Keratinocyte (primary cell): Measurements from ENCODE around the gene DFFA. TPM values are rescaled to one million over a fixed set of nuclear protein-coding genes. Genes with fewer than 3 reads are reported as not detected.
A peak's percentile ranks its signal among the peaks of the same experiment; 100 is the strongest.

Experiments
- DNase-seq: peaks from one replicate; pipeline ENCODE4 v3.0.0-alpha.2; 2011; ENCODE audit warnings: low read depth, missing footprints, low spot score
- FAIRE-seq: peaks from 2 replicates; lab custom pipeline; 2011; peaks lifted over from hg19 to GRCh38; lab: Jason Lieb, UNC
- H2AFZ ChIP-seq: 2 replicates; pipeline ENCODE4 v1.6.0; 2012; ENCODE audit warnings: low read length, control low read depth, inconsistent platforms; ENCODE audit not compliant: control insufficient read depth
- H3K27ac ChIP-seq: 2 replicates; pipeline ENCODE4 v1.5.1; 2011; ENCODE audit warnings: low read length; ENCODE audit not compliant: control insufficient read depth, insufficient read depth
- H3K27me3 ChIP-seq: 3 replicates; pipeline ENCODE4 v1.6.0; 2011; ENCODE audit warnings: low read length; ENCODE audit not compliant: control insufficient read depth, insufficient read depth; ENCODE audit errors: extremely low read depth
- H3K36me3 ChIP-seq, 2 experiments: 2 replicates in 1 of 2; 3 replicates in 1 of 2; pipeline ENCODE4 v1.5.1; 2011; ENCODE audit warnings: low read length in 2 of 2, mild to moderate bottlenecking in 1 of 2; ENCODE audit not compliant: control insufficient read depth in 2 of 2, insufficient read depth in 2 of 2; ENCODE audit errors: extremely low read depth in 1 of 2
- H3K4me1 ChIP-seq: 3 replicates; pipeline ENCODE4 v1.5.1; 2011; ENCODE audit warnings: low read length; ENCODE audit not compliant: control insufficient read depth, insufficient read depth; ENCODE audit errors: extremely low read depth
- H3K4me2 ChIP-seq: 3 replicates; pipeline ENCODE4 v1.6.0; 2011; ENCODE audit warnings: low read depth, low read length; ENCODE audit not compliant: control insufficient read depth, insufficient read depth; ENCODE audit errors: extremely low read depth
- H3K4me3 ChIP-seq, 3 experiments: fragments of 200-600 bp in 1 of 3; sonication (generic) in 1 of 3; 2 replicates in 2 of 3; 3 replicates in 1 of 3; pipeline ENCODE4 v1.5.1; 2011 to 2016; ENCODE audit warnings: low read length in 3 of 3, mild to moderate bottlenecking in 3 of 3, control low read depth in 2 of 3, inconsistent platforms in 1 of 3, low read depth in 1 of 3, mixed read lengths in 1 of 3, mixed run types in 1 of 3, moderate library complexity in 1 of 3; ENCODE audit not compliant: control insufficient read depth in 2 of 3, insufficient read depth in 2 of 3; ENCODE audit errors: extremely low read depth in 1 of 3
- H3K79me2 ChIP-seq: 2 replicates; pipeline ENCODE4 v1.6.0; 2012; ENCODE audit warnings: low read length; ENCODE audit not compliant: control insufficient read depth, insufficient read depth
- H3K9ac ChIP-seq: 3 replicates; pipeline ENCODE4 v1.6.0; 2011; ENCODE audit warnings: low read length; ENCODE audit not compliant: control insufficient read depth, insufficient read depth; ENCODE audit errors: extremely low read depth
- H3K9me1 ChIP-seq: 3 replicates; pipeline ENCODE4 v1.6.0; 2011; ENCODE audit warnings: low read length; ENCODE audit not compliant: control insufficient read depth, insufficient read depth; ENCODE audit errors: extremely low read depth
- H3K9me3 ChIP-seq: 2 replicates; pipeline ENCODE4 v1.5.1; 2012; ENCODE audit warnings: low read depth, low read length; ENCODE audit not compliant: control insufficient read depth
- H4K20me1 ChIP-seq: 3 replicates; pipeline ENCODE4 v1.6.0; 2011; ENCODE audit warnings: low read length; ENCODE audit not compliant: control insufficient read depth, insufficient read depth; ENCODE audit errors: extremely low read depth
- CTCF ChIP-seq, 3 experiments: IDR thresholded peaks in 1 of 3; conservative IDR thresholded peaks in 1 of 3; optimal IDR thresholded peaks in 1 of 3; 2 replicates in 2 of 3; 3 replicates in 1 of 3; pipeline versions ENCODE3 to v1.5.1; 2011; ENCODE audit warnings: low read length in 3 of 3, mild to moderate bottlenecking in 3 of 3, moderate library complexity in 2 of 3, control low read depth in 1 of 3, inconsistent platforms in 1 of 3; ENCODE audit not compliant: insufficient read depth in 2 of 3; ENCODE audit errors: extremely low read depth in 1 of 3
- EZH2 ChIP-seq: IDR thresholded peaks from one replicate; pipeline ENCODE4 v1.6.1; 2012; ENCODE audit warnings: inconsistent platforms, mild to moderate bottlenecking, low read length, moderate library complexity
- dilution Hi-C: fragments of 300-500 bp; cut with MboI; formaldehyde crosslinking; loops from one replicate; pipeline ENCODE4 v1.7.0; 2020; ENCODE audit warnings: low sequenced_read_pairs; ENCODE audit not compliant: extremely low pct_ligation_motif_present
- polyA plus RNA-seq, 5 experiments: library from polyadenylated mRNA; depleted of rRNA in 3 of 5; stranded (reverse) in 3 of 5; stranded (forward) in 1 of 5; unstranded in 1 of 5; fragments of >200 nt; gene quantifications; 1 replicate in 1 of 5; 2 replicates in 3 of 5; 3 replicates in 1 of 5; pipeline versions ENCODE4 v1.2.1 to v1.2.3, GENCODE V29; 2011 to 2012; ENCODE audit warnings: missing spikeins in 2 of 5, low read depth in 1 of 5, low replicate concordance in 1 of 5

DFFA gene
- polyA plus RNA-seq, 1 donor (not counting 4 experiments of a cell fraction or from before 2014, with no cell fraction given): 53.1 TPM

DNA sequence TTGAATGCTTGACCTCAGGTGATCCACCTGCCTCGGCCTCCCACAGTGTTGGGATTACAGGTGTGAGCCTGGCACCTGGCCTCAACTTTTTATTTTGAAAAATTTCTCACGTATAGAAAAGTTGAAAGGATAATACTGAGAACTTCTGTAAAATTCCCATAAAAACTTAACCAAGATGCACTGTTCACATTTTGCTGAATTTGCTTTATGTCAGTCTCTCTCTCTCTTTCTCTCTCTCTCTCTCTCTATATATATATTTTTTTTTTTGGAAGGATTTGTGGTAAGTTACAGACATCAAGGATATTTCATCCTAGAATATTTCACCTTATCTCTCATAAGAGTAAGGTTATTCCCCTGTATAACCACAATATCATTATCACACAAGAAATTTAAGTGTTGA lies 8.3 kb upstream of the DFFA start:
- no peak for FAIRE-seq
- TF ChIP-seq EZH2 (no peak), CTCF (optimal IDR thresholded peaks at IDR 0.05 in 1 of 3, IDR thresholded peaks at IDR 0.05 in 1 of 3, conservative IDR thresholded peaks at IDR 0.05 in 1 of 3; ENCODE audit: extremely low read depth in 1 of 3, insufficient read depth in 2 of 3, low read length in 3 of 3) (no peak)
- Histone ChIP-seq H3K79me2 (peaks cover 89% of the 10 kb centered on the region), H3K4me3 (no peak overlapping the region), H3K36me3 (peaks cover 0 to 5% of the 10 kb centered on the region in 2 experiments), H3K9me3 (no peaks in the 10 kb centered on the region), H4K20me1 (no peaks in the 10 kb centered on the region), H3K4me1 (peaks cover 16% of the 10 kb centered on the region), H2AFZ (no peak overlapping the region), H3K27me3 (no peaks in the 10 kb centered on the region), H3K9ac (no peak overlapping the region), H3K27ac (no peak overlapping the region), H3K4me2 (no peak overlapping the region), H3K9me1 (no peaks in the 10 kb centered on the region)
- no peak for DNase-seq
- dilution Hi-C loops: no loop called here

DNA sequence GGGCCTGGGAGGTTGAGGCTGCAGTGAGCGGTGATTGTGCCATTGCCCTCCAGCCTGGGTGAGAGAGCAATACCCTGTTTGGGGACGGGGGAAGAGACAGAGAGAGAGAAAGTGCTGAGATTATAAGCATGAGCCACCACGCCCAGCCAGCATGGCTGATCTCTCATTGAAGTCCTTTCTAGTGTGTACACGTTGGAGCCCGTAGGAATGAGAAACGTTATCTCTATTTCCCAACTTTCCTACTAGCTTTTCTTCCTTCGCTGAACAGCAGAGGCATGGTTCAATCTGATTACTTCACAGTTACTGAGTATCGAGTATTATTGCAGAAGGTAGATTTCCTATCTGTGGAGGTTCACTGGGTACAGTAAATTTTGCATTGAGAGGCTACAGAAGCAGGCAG lies 7.0 kb upstream of the DFFA start:
- no peaks in the 10 kb centered on the region for H3K9me1 ChIP-seq
- H3K9me3 ChIP-seq: no peaks in the 10 kb centered on the region
- TF ChIP-seq CTCF (optimal IDR thresholded peaks at IDR 0.05 in 1 of 3, IDR thresholded peaks at IDR 0.05 in 1 of 3, conservative IDR thresholded peaks at IDR 0.05 in 1 of 3; ENCODE audit: extremely low read depth in 1 of 3, insufficient read depth in 2 of 3, low read length in 3 of 3) (no peak), EZH2 (no peak)
- DNase-seq (no peak), FAIRE-seq (no peak)
- H3K4me2 ChIP-seq: peak overlapping the region; percentile 63
- peaks cover 17% of the 10 kb centered on the region for H3K4me1 ChIP-seq
- no peaks in the 10 kb centered on the region for H3K27me3 ChIP-seq
- peaks cover 82% of the 10 kb centered on the region for H3K79me2 ChIP-seq
- H3K27ac ChIP-seq: peak overlapping the region; percentile 53
- H2AFZ ChIP-seq: peak overlapping the region; percentile 56
- H3K9ac ChIP-seq: peak overlapping the region; percentile 35
- H3K4me3 ChIP-seq: peak overlapping the region in 1 of 3 experiments; percentile 7
- H3K36me3 ChIP-seq: peaks cover 0 to 5% of the 10 kb centered on the region in 2 experiments
- dilution Hi-C loops: no loop called here
- no peaks in the 10 kb centered on the region for H4K20me1 ChIP-seq
